Natural killer cell (primary cell): ENCODE results near the gene NTHL1. TPM values are rescaled to one million over a fixed set of nuclear protein-coding genes. Genes with fewer than 3 reads are reported as not detected.
A peak's percentile ranks its signal among the peaks of the same experiment; 100 is the strongest.

ENCODE experiments used
- ATAC-seq, 3 donors: fragments of 150-1000 bp in 2 of 3; fragments of 200-7000 bp in 1 of 3; cut with Tn5 transposase; 1 replicate in 1 of 3; 2 replicates in 2 of 3; pipeline ENCODE4 v1.10.0; 2021; ENCODE audit warnings: mild to moderate bottlenecking in 2 of 3, moderate library complexity in 2 of 3
- DNase-seq, 2 donors: peaks; one replicate each; pipeline versions ENCODE4 v3.0.0 to v3.0.0-alpha.2; 2013 to 2021; ENCODE audit warnings: mixed read lengths in 1 of 2
- H3K27ac ChIP-seq: one replicate; pipeline ENCODE4 v1.5.1; 2013; ENCODE audit warnings: mild to moderate bottlenecking, low read length
- H3K27me3 ChIP-seq: one replicate; pipeline ENCODE4 v1.6.1; 2013; ENCODE audit warnings: low read length; ENCODE audit not compliant: control insufficient read depth, insufficient read depth
- H3K36me3 ChIP-seq: one replicate; pipeline ENCODE4 v1.6.1; 2013; ENCODE audit warnings: low read length; ENCODE audit not compliant: control insufficient read depth, insufficient read depth
- H3K4me1 ChIP-seq: one replicate; pipeline ENCODE4 v1.6.1; 2013; ENCODE audit warnings: low read length; ENCODE audit not compliant: control insufficient read depth, insufficient read depth
- H3K4me3 ChIP-seq: one replicate; pipeline ENCODE4 v1.5.1; 2013; ENCODE audit warnings: low read length
- H3K9me3 ChIP-seq: one replicate; pipeline ENCODE4 v1.6.1; 2013; ENCODE audit warnings: low read length; ENCODE audit not compliant: control insufficient read depth, insufficient read depth
- H3K27ac Mint-ChIP-seq, 2 donors: one replicate each; pipeline ENCODE4 v1.8.0; 2022; ENCODE audit warnings: mild to moderate bottlenecking in 2 of 2, mixed read lengths in 2 of 2, moderate library complexity in 1 of 2
- H3K27me3 Mint-ChIP-seq, 2 donors: one replicate each; pipeline ENCODE4 v1.8.0; 2022; ENCODE audit warnings: low read depth in 2 of 2, mixed read lengths in 2 of 2
- H3K36me3 Mint-ChIP-seq: one replicate; pipeline ENCODE4 v1.8.0; 2022; ENCODE audit warnings: mixed read lengths
- H3K4me1 Mint-ChIP-seq, 2 donors: one replicate each; pipeline ENCODE4 v1.8.0; 2022; ENCODE audit warnings: mixed read lengths in 2 of 2
- H3K4me3 Mint-ChIP-seq: one replicate; pipeline ENCODE4 v1.8.0; 2022; ENCODE audit warnings: mild to moderate bottlenecking, moderate library complexity, mixed read lengths
- H3K9me3 Mint-ChIP-seq, 2 donors: one replicate each; pipeline ENCODE4 v1.8.0; 2022; ENCODE audit warnings: mixed read lengths in 2 of 2
- WGBS: methylation state at CpG from one replicate; pipeline ENCODE4 v1.1.7; 2013; ENCODE audit warnings: missing lambda C conversion rate; ENCODE audit not compliant: insufficient coverage; 5-methylcytosine and 5-hydroxymethylcytosine counted together
- intact Hi-C: fragments of 100-400 bp; cut with micrococcal nuclease; formaldehyde crosslinking; loops from one replicate; pipeline ENCODE4 v1.14.2; 2022
- total RNA-seq, 4 donors: library from RNA; stranded (reverse); fragments of 120-200 nt in 1 of 4; gene quantifications; one replicate each; pipeline versions ENCODE4 v1.2.3 to v1.2.4, GENCODE V29; 2013 to 2022
- TF ChIP-seq, protein P1 (sequence below): fragments of 200-600 bp; IDR thresholded peaks from one replicate; pipeline ENCODE4 v1.8.0; 2022; ENCODE audit warnings: antibody characterized with exemption

Gene NTHL1
- total RNA-seq, 3 donors from 2014 or later (not counting 1 experiment from before 2014, with no cell fraction given) = 8.7 to 12.9 (median 9.7) TPM

DNA sequence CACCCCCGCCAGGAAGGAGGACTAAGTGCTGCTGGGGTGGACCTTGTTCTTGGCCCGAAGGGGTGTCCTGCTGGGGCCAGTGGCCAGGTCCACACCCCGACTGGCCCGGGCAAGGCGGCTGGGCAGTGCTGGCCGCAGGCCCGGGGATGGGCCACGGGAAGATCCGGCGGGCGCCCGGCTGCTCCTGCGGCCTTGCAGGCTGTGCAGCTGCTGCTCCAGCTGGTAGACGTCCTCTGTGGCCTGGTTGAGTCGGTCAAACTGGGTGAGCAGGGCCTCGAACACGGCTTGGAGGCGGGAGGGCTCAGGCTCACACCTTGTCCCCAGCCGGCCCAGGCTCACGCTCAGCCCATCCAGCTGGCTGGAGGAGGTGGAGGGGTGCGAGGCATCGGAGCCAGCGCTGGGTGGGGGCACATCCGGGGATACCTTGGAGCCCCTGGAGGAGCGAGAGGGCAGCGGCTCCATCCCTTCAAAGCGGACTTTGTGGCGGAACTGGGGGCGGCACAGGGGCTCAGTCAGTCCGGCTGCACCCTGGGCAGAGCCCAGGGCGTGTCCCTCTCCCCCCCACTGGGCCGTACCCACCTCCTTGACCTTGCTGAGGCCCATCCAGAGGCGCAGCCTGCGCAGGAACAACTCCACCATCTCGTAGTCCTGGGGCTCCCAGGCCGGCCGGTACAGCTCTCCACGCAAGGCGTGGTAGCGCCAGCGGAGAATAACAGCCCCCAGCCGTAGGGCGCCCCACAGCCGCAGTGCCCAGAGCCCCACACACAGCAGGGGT, 42.3 kb upstream of the NTHL1 start:
- Histone ChIP-seq H3K27me3 (no peaks in the 10 kb centered on the region), H3K9me3 (no peaks in the 10 kb centered on the region), H3K4me3 (no peak overlapping the region), H3K4me1 (no peaks in the 10 kb centered on the region), H3K27ac (no peak overlapping the region), H3K36me3 (peaks cover 45% of the 10 kb centered on the region)
- H3K36me3 Mint-ChIP-seq = no peaks in the 10 kb centered on the region
- 96% methylated on average over 44 of the region's 44 CpGs for WGBS
- intact Hi-C loops = no loop called here
- no peaks in the 10 kb centered on the region for H3K27me3 Mint-ChIP-seq
- H3K27ac Mint-ChIP-seq = no peak overlapping the region
- no peaks in the 10 kb centered on the region for H3K9me3 Mint-ChIP-seq
- DNase-seq (no peak), ATAC-seq (no peak)
- TF ChIP-seq, protein P1, sequence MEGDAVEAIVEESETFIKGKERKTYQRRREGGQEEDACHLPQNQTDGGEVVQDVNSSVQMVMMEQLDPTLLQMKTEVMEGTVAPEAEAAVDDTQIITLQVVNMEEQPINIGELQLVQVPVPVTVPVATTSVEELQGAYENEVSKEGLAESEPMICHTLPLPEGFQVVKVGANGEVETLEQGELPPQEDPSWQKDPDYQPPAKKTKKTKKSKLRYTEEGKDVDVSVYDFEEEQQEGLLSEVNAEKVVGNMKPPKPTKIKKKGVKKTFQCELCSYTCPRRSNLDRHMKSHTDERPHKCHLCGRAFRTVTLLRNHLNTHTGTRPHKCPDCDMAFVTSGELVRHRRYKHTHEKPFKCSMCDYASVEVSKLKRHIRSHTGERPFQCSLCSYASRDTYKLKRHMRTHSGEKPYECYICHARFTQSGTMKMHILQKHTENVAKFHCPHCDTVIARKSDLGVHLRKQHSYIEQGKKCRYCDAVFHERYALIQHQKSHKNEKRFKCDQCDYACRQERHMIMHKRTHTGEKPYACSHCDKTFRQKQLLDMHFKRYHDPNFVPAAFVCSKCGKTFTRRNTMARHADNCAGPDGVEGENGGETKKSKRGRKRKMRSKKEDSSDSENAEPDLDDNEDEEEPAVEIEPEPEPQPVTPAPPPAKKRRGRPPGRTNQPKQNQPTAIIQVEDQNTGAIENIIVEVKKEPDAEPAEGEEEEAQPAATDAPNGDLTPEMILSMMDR = no peak
- no peak overlapping the region for H3K4me3 Mint-ChIP-seq
- no peaks in the 10 kb centered on the region for H3K4me1 Mint-ChIP-seq

DNA sequence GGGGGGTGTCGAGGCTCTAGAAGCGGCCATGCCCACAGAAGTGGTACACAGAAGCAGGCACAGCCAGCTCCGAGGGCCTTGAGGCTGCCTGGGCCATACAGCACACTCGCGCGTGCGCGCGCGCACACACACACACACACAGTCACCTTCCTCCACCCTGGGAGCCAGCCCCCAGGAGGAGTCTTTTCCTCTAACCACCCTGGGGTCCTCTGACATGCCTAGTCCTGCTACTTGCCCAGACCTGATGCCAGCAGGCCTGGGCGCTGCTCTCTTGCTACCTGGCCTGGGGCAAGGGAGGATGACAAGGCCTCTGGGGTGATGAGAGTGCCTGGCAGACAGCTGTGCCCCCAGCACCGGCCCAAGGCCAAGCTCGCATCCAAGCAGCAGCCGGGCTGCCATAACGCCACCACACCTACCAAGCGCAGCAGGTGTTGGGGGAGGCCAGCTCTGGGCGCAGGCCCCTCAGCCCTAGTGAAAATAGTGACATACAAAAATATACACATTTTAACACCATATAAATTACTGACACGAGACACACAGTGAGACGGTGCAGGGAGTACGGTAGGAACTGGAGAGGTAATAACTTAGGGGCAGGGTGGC, 41.2 kb upstream of the NTHL1 start:
- H3K4me3 Mint-ChIP-seq = no peak overlapping the region
- no peak for DNase-seq
- intact Hi-C loops = no loop called here
- H3K4me1 Mint-ChIP-seq = no peaks in the 10 kb centered on the region
- 97% methylated on average over 20 of the region's 20 CpGs for WGBS
- no peaks in the 10 kb centered on the region for H3K36me3 Mint-ChIP-seq
- TF ChIP-seq, protein P1 = no peak
- peak overlapping the region in 1 of 2 donors; percentile 40 for H3K27ac Mint-ChIP-seq
- H3K9me3 Mint-ChIP-seq = no peaks in the 10 kb centered on the region
- Histone ChIP-seq H3K4me1 (no peaks in the 10 kb centered on the region), H3K27ac (no peak overlapping the region), H3K4me3 (no peak overlapping the region), H3K27me3 (no peaks in the 10 kb centered on the region), H3K9me3 (no peaks in the 10 kb centered on the region), H3K36me3 (peaks cover 55% of the 10 kb centered on the region)
- H3K27me3 Mint-ChIP-seq = no peaks in the 10 kb centered on the region
- no peak for ATAC-seq

DNA sequence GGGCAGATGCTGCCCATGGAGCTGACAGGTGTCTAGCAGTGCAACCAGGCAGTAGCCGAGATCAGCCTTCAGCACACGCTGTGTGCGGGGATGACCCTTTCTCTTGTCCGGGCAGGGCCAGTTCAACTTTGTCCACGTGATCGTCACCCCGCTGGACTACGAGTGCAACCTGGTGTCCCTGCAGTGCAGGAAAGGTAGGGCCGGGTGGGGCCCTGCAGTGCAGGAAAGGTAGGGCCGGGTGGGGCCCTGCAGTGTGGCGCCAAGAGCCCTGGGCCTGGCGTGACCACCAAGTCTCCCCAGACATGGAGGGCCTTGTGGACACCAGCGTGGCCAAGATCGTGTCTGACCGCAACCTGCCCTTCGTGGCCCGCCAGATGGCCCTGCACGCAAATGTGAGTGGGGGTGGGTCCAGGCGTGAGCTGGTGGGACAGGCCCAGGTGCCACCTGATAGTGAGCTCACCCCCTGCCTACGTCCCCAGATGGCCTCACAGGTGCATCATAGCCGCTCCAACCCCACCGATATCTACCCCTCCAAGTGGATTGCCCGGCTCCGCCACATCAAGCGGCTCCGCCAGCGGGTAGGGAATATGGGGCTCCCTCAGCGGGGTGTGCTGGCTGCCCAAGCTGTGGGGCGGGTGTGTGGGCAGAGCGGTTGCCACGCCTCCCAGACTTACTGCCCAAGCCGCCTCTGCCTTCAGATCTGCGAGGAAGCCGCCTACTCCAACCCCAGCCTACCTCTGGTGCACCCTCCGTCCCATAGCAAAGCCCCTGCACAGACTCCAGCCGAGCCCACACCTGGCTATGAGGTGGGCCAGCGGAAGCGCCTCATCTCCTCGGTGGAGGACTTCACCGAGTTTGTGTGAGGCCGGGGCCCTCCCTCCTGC, 40.4 kb upstream of the NTHL1 start:
- intact Hi-C loops = no loop called here
- Histone ChIP-seq H3K4me1 (no peaks in the 10 kb centered on the region), H3K9me3 (no peaks in the 10 kb centered on the region), H3K36me3 (peaks cover 61% of the 10 kb centered on the region), H3K4me3 (no peak overlapping the region), H3K27ac (no peak overlapping the region), H3K27me3 (no peaks in the 10 kb centered on the region)
- Mint-ChIP-seq H3K9me3 (no peaks in the 10 kb centered on the region), H3K27ac (peak overlapping the region in 1 of 2 donors; percentile 40), H3K27me3 (no peaks in the 10 kb centered on the region), H3K36me3 (no peaks in the 10 kb centered on the region), H3K4me1 (no peaks in the 10 kb centered on the region), H3K4me3 (no peak overlapping the region)
- WGBS = 94% methylated on average over 41 of the region's 41 CpGs
- TF ChIP-seq, protein P1 = no peak
- no peak for ATAC-seq
- no peak for DNase-seq
